GM23248 (cell line): ENCODE data around the gene F10.

Experiments
- EZH2 ChIP-seq: fragments of 200-600 bp; sonication (generic); IDR thresholded peaks from 2 replicates; pipeline ENCODE4 v1.6.1; 2018; ENCODE audit warnings: antibody characterized with exemption, mild to moderate bottlenecking; ENCODE audit not compliant: insufficient read depth, poor library complexity, severe bottlenecking
- EZH2phosphoT487 ChIP-seq: fragments of 200-600 bp; sonication (generic); IDR thresholded peaks from 2 replicates; pipeline ENCODE4 v1.6.1; 2018; ENCODE audit warnings: antibody characterized with exemption, moderate library complexity, mild to moderate bottlenecking, low read depth; ENCODE audit not compliant: insufficient read depth

DNA sequence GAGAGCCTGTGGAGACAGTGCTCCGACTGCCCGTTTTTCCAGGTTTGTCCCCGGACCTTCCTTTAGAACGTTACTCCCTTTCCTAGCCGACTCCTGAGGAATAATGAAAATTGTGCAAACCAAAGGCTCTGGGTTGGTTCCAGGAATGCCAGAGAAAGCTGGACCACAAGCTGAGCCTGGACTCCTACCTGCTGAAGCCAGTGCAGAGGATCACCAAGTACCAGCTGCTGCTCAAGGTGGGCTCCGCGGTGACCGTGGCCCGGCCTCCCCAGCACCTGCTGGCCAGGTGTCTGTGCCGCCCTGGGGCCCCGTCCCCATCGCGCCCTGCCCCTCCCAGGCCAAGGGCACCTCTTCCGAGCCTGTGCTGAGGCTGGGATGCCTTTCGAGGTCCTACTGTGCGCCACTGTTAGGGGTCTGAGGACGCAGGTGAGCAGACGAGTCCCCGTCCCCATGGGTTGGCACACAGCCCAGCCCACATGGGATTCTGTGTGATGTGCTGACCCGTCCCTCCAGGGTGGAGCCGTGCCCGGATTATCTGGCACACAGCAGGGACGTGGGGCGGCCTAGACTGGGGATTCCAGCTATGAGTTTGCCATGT, 37.6 kb upstream of the F10 start:
- TF ChIP-seq EZH2 (no peak), EZH2phosphoT487 (no peak)
